DOHH2 (cell line): ENCODE results near the gene GLT1D1.

Source experiments
- H3F3A ChIP-seq: fragments of 200-600 bp; sonication (generic), shearing (Covaris generic); 2 replicates; pipeline ENCODE4 v1.6.0; 2016; ENCODE audit warnings: antibody characterized with exemption, mild to moderate bottlenecking; ENCODE audit not compliant: control insufficient read depth, insufficient read depth
- H3K27ac ChIP-seq: fragments of 200-600 bp; sonication (generic); 2 replicates; pipeline ENCODE4 v1.5.1; 2014; ENCODE audit warnings: low read depth, mild to moderate bottlenecking, low read length, moderate library complexity
- H3K27me3 ChIP-seq: fragments of 200-600 bp; sonication (generic); 2 replicates; pipeline ENCODE4 v1.6.1; 2014; ENCODE audit warnings: mild to moderate bottlenecking, low read length, mixed read lengths; ENCODE audit not compliant: control insufficient read depth
- H3K36me3 ChIP-seq: fragments of 200-600 bp; sonication (generic); 2 replicates; pipeline ENCODE4 v1.6.1; 2014; ENCODE audit warnings: mild to moderate bottlenecking, low read length, moderate library complexity, mixed read lengths; ENCODE audit not compliant: control insufficient read depth
- H3K4me1 ChIP-seq: fragments of 200-600 bp; sonication (generic); 2 replicates; pipeline ENCODE4 v1.6.1; 2014; ENCODE audit warnings: mild to moderate bottlenecking, low read length, mixed read lengths; ENCODE audit not compliant: control insufficient read depth
- H3K4me2 ChIP-seq: fragments of 200-600 bp; sonication (generic); 2 replicates; pipeline ENCODE4 v1.6.0; 2014; ENCODE audit warnings: mild to moderate bottlenecking, low read length, moderate library complexity
- H3K4me3 ChIP-seq: fragments of 200-600 bp; sonication (generic); 2 replicates; pipeline ENCODE4 v1.5.1; 2014; ENCODE audit warnings: mild to moderate bottlenecking, low read length, mixed read lengths
- H3K79me2 ChIP-seq: fragments of 200-600 bp; sonication (generic); 2 replicates; pipeline ENCODE4 v1.6.1; 2014; ENCODE audit warnings: mild to moderate bottlenecking, low read length, mixed read lengths; ENCODE audit not compliant: control insufficient read depth
- H3K9me2 ChIP-seq: fragments of 200-600 bp; sonication (generic); replicated peaks from 2 replicates; pipeline ENCODE4 v1.6.1; 2014; ENCODE audit warnings: mild to moderate bottlenecking, low read length, mixed read lengths; ENCODE audit not compliant: control insufficient read depth
- H3K9me3 ChIP-seq: fragments of 200-600 bp; sonication (generic); 2 replicates; pipeline ENCODE4 v1.6.1; 2014; ENCODE audit warnings: antibody characterized with exemption, low read length, mixed read lengths; ENCODE audit not compliant: control insufficient read depth, insufficient read depth
- H4K20me1 ChIP-seq: fragments of 200-600 bp; sonication (generic); 2 replicates; pipeline ENCODE4 v1.6.0; 2014; ENCODE audit warnings: low read depth, mild to moderate bottlenecking, antibody characterized with exemption, low read length, moderate library complexity; ENCODE audit not compliant: control insufficient read depth, insufficient read depth
- EZH2phosphoT487 ChIP-seq: fragments of 200-600 bp; sonication (generic); IDR thresholded peaks from 2 replicates; pipeline ENCODE4 v1.6.1; 2017; ENCODE audit warnings: borderline replicate concordance, mild to moderate bottlenecking, antibody characterized with exemption, low read length, moderate library complexity, mixed read lengths
- TF ChIP-seq, protein P1 (sequence below): fragments of 200-600 bp; sonication (generic); IDR thresholded peaks from one replicate; pipeline ENCODE4 v1.5.1; 2014; ENCODE audit warnings: antibody characterized with exemption, mild to moderate bottlenecking, low read depth, low read length; ENCODE audit not compliant: poor library complexity, severe bottlenecking

The GLT1D1 gene

DNA sequence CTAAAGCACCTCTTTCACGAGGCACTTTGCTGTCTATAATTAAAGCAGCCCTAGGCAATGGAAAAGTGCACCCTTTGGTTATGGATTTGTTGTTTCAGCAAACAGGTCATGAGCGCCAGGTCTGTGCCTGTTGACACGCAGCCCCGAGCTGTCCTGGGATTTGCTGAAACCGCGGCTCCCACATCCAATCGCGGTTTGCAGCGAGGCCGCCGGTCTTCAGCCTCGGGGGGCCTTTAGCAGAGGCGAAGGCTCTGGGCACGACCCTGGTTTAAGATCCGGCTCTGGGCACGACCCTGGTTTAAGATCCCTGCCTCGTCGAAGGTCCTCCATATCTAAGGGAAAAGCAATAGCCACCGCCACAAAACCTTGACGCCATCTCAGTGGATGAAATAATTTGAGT lies 79.2 kb downstream of the GLT1D1 start:
- H3F3A ChIP-seq, result no peaks in the 10 kb centered on the region
- TF ChIP-seq, protein P1, sequence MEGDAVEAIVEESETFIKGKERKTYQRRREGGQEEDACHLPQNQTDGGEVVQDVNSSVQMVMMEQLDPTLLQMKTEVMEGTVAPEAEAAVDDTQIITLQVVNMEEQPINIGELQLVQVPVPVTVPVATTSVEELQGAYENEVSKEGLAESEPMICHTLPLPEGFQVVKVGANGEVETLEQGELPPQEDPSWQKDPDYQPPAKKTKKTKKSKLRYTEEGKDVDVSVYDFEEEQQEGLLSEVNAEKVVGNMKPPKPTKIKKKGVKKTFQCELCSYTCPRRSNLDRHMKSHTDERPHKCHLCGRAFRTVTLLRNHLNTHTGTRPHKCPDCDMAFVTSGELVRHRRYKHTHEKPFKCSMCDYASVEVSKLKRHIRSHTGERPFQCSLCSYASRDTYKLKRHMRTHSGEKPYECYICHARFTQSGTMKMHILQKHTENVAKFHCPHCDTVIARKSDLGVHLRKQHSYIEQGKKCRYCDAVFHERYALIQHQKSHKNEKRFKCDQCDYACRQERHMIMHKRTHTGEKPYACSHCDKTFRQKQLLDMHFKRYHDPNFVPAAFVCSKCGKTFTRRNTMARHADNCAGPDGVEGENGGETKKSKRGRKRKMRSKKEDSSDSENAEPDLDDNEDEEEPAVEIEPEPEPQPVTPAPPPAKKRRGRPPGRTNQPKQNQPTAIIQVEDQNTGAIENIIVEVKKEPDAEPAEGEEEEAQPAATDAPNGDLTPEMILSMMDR, result no peak
- no peak for TF ChIP-seq EZH2phosphoT487
- H3K27ac ChIP-seq, result no peak overlapping the region
- no peak overlapping the region for H3K4me3 ChIP-seq
- H3K9me2 ChIP-seq, result no peaks in the 10 kb centered on the region
- H3K4me1 ChIP-seq, result no peaks in the 10 kb centered on the region
- no peak overlapping the region for H3K4me2 ChIP-seq
- no peaks in the 10 kb centered on the region for H3K9me3 ChIP-seq
- no peaks in the 10 kb centered on the region for H3K36me3 ChIP-seq
- H3K27me3 ChIP-seq, result no peaks in the 10 kb centered on the region
- H3K79me2 ChIP-seq, result no peaks in the 10 kb centered on the region
- H4K20me1 ChIP-seq, result no peaks in the 10 kb centered on the region

DNA sequence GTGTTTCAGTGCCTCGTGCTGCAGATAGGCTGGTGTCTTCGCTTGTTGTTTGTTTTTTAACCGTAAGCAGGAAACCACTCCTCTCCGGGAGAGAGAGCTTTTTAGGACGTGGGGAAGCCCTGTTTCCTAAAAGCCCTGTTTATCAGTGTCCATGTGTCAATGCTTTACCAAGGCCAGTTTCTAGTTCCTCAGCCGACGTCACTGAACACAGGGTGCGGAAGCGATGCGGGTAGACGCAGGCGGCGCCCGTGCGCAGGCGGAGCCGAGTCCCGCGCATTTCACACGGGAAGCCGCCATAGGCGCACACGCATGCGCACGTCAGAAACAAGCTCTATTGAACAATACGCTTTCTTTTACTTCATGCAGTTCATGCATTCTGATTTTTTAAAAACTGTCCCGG lies 79.8 kb downstream of the GLT1D1 start:
- H3K9me2 ChIP-seq, result no peaks in the 10 kb centered on the region
- no peaks in the 10 kb centered on the region for H3K36me3 ChIP-seq
- no peaks in the 10 kb centered on the region for H3K9me3 ChIP-seq
- H3K4me3 ChIP-seq, result no peak overlapping the region
- no peaks in the 10 kb centered on the region for H3F3A ChIP-seq
- no peak overlapping the region for H3K4me2 ChIP-seq
- no peak overlapping the region for H3K27ac ChIP-seq
- H3K79me2 ChIP-seq, result no peaks in the 10 kb centered on the region
- no peaks in the 10 kb centered on the region for H3K4me1 ChIP-seq
- TF ChIP-seq, protein P1, result no peak
- no peak for TF ChIP-seq EZH2phosphoT487
- no peaks in the 10 kb centered on the region for H4K20me1 ChIP-seq
- H3K27me3 ChIP-seq, result no peaks in the 10 kb centered on the region

DNA sequence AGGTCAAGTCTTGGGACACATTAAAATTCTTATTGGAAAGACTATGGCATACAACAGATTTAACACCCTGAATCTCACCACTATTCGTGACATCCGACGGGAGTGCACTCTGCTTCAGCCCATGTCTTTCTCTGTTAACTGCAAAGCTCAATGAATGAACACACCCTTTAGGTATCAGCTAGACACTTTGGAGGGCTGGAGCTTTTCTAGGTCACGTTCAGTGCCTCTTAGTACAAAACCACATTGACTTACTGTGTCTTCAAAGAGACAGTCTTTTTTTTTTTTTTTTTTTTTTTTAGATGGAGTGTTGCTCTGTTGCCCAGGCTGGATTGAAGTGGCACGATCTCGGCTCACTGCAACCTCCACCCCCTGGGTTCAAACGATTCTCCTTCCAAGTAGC lies 80.6 kb downstream of the GLT1D1 start:
- Histone ChIP-seq H3K36me3 (no peaks in the 10 kb centered on the region), H3K79me2 (no peaks in the 10 kb centered on the region), H3K4me2 (no peak overlapping the region), H3K4me3 (no peak overlapping the region), H3K4me1 (no peaks in the 10 kb centered on the region), H3K9me2 (no peaks in the 10 kb centered on the region), H3K9me3 (no peaks in the 10 kb centered on the region), H4K20me1 (no peaks in the 10 kb centered on the region), H3F3A (no peaks in the 10 kb centered on the region), H3K27ac (no peak overlapping the region), H3K27me3 (no peaks in the 10 kb centered on the region)
- TF ChIP-seq, protein P1, result no peak
- TF ChIP-seq EZH2phosphoT487, result no peak

DNA sequence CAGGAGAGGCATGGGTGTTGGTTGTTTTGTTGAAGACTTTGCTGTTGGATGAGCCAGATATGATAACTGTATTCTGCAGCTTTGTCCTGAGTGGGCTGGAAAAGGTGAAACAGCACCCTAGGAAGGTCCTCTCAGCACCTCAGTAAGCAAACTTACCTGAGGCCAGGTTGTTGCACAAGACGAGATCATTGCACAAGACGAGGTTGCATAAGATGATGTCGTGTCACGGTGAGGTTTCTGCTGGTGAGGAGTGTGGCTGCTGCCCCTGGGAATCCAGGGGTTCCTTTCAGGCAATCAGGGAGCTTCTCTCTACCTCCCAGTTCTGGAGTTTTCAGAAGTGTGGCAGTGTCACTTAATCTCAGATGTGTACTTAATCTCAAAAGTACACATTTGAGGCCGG lies 85.6 kb downstream of the GLT1D1 start:
- TF ChIP-seq EZH2phosphoT487, result no peak
- TF ChIP-seq, protein P1, result no peak
- Histone ChIP-seq H3K79me2 (no peaks in the 10 kb centered on the region), H3K27ac (no peak overlapping the region), H3K36me3 (no peaks in the 10 kb centered on the region), H4K20me1 (no peaks in the 10 kb centered on the region), H3K9me3 (no peaks in the 10 kb centered on the region), H3F3A (no peaks in the 10 kb centered on the region), H3K4me1 (peaks cover 3% of the 10 kb centered on the region; the same call in 1 of the 2 replicates), H3K4me3 (no peak overlapping the region), H3K27me3 (no peaks in the 10 kb centered on the region), H3K9me2 (no peaks in the 10 kb centered on the region), H3K4me2 (no peak overlapping the region)
